Lower lobe of right lung (tissue), 2 donors: ENCODE measurements around the gene NOTCH1. TPM values are rescaled to one million over a fixed set of nuclear protein-coding genes. Genes with fewer than 3 reads are reported as not detected.

Source experiments
- ATAC-seq, 2 donors: fragments of 200-7000 bp; cut with Tn5 transposase; one replicate each; pipeline ENCODE4 v1.9.1; 2020 to 2022; ENCODE audit warnings: mild to moderate bottlenecking in 2 of 2, moderate library complexity in 2 of 2
- DNase-seq: peaks from one replicate; pipeline ENCODE4 v3.0.0-alpha.2; 2020
- H3K27ac ChIP-seq: fragments of 200-600 bp; one replicate; pipeline ENCODE4 v1.8.0; 2022
- H3K27me3 ChIP-seq: fragments of 200-600 bp; one replicate; pipeline ENCODE4 v1.8.0; 2022; ENCODE audit warnings: low read depth
- H3K36me3 ChIP-seq: fragments of 200-600 bp; one replicate; pipeline ENCODE4 v1.8.0; 2022; ENCODE audit warnings: mild to moderate bottlenecking
- H3K4me1 ChIP-seq: fragments of 200-600 bp; one replicate; pipeline ENCODE4 v1.8.0; 2022
- H3K4me3 ChIP-seq: fragments of 200-600 bp; one replicate; pipeline ENCODE4 v1.8.0; 2022; ENCODE audit warnings: mild to moderate bottlenecking
- H3K9me3 ChIP-seq: fragments of 200-600 bp; one replicate; pipeline ENCODE4 v1.8.0; 2022
- intact Hi-C: fragments of 100-400 bp; cut with DNase I; formaldehyde crosslinking; loops from one replicate; pipeline ENCODE4 v1.11.0; 2022
- total RNA-seq: library from RNA; stranded (reverse); fragmentation: NEBNext Ultra II Directional; extraction: Animal tissue kit (Norgen Biotek cat#: 25700); gene quantifications from one replicate; pipeline ENCODE4 v1.2.1, GENCODE V29; 2021
- TF ChIP-seq, protein P1 (sequence below): fragments of 200-600 bp; IDR thresholded peaks from one replicate; pipeline ENCODE4 v1.8.0; 2022; ENCODE audit warnings: antibody characterized with exemption, mild to moderate bottlenecking
- donor health status: DM: no; HTN: yes; CAD: no; lungs with severe emphysema.

NOTCH1 gene
- total RNA-seq, 1 donor from 2014 or later, result 91.4 TPM

- no peak for DNase-seq
- Histone ChIP-seq H3K27ac (peak overlapping the region; percentile 74), H3K36me3 (peaks cover 27% of the 10 kb centered on the region), H3K27me3 (no peaks in the 10 kb centered on the region), H3K4me3 (no peak overlapping the region), H3K9me3 (no peaks in the 10 kb centered on the region), H3K4me1 (peaks cover 100% of the 10 kb centered on the region)
- intact Hi-C loops, result no loop called here
- TF ChIP-seq, protein P1, sequence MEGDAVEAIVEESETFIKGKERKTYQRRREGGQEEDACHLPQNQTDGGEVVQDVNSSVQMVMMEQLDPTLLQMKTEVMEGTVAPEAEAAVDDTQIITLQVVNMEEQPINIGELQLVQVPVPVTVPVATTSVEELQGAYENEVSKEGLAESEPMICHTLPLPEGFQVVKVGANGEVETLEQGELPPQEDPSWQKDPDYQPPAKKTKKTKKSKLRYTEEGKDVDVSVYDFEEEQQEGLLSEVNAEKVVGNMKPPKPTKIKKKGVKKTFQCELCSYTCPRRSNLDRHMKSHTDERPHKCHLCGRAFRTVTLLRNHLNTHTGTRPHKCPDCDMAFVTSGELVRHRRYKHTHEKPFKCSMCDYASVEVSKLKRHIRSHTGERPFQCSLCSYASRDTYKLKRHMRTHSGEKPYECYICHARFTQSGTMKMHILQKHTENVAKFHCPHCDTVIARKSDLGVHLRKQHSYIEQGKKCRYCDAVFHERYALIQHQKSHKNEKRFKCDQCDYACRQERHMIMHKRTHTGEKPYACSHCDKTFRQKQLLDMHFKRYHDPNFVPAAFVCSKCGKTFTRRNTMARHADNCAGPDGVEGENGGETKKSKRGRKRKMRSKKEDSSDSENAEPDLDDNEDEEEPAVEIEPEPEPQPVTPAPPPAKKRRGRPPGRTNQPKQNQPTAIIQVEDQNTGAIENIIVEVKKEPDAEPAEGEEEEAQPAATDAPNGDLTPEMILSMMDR, result no peak
- ATAC-seq, result no peak
Measured at GRCh38 chr9:136525207-136525606, 20.6 kb downstream of the NOTCH1 start.

DNA sequence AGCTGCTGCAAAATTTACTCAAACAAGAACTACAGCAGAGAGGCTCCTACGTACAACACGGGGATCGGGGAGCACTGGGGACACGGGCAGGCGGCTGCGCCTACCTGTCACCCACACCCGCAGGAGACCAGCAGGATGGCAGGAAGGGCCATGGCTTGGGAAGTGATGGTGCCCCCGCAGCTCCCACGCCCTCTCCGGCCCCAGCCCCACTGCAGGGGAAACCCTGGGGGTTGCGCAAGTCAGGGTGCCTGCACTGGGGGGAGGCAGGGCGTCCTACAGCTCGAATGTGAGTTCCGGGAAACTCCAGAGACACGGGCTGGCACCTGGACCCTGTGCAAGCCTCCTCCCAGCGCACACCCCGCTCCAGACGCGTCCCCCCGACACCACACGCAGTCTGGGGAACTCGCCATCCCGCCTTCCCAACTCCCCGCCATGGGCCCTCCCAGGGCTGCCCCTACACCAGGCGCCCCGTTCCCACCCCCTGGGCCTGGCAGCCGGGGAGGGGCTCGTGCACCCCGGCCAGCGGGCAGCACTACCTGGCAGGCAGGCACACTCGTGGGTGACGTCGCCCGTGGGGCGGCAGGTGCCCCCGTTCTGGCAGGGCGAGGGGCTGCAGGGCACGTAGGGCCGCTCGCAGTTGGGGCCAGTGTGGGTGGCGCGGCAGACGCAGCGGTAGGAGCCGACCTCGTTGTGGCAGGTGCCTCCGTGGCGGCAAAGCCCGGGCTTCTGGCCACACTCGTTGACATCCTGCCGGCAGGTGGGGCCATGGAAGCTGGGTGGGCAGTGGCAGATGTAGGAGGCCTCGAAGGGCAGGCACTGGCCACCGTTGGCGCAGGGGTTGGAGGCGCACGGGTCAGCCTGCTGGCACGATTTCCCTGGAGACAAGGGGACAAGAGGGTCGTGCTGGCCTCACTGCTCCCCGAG is 23.3 kb downstream of the NOTCH1 start:
- TF ChIP-seq, protein P1, result no peak
- no peaks in the 10 kb centered on the region for H3K27me3 ChIP-seq
- intact Hi-C loops, result no loop called here
- peaks cover 92% of the 10 kb centered on the region for H3K4me1 ChIP-seq
- peak overlapping the region; percentile 30 for H3K4me3 ChIP-seq
- peaks cover 47% of the 10 kb centered on the region for H3K36me3 ChIP-seq
- peak overlapping the region; percentile 75 for H3K27ac ChIP-seq
- no peaks in the 10 kb centered on the region for H3K9me3 ChIP-seq
- DNase-seq (peak; percentile 73), ATAC-seq (peak; percentile 14 to 46)

- Histone ChIP-seq H3K27ac (peak overlapping the region; percentile 75), H3K4me1 (peaks cover 83% of the 10 kb centered on the region)
- peak; percentile 89 for DNase-seq
Measured at GRCh38 chr9:136521537-136521936, 24.3 kb downstream of the NOTCH1 start.

GRCh38 chr9:136520053-136520540 is 25.8 kb downstream of the NOTCH1 start:
- intact Hi-C loops, result no loop called here
- peaks cover 69% of the 10 kb centered on the region for H3K36me3 ChIP-seq
- H3K27me3 ChIP-seq, result no peaks in the 10 kb centered on the region
- ATAC-seq (peak; percentile 65 to 70), DNase-seq (peak; percentile 76)
- TF ChIP-seq, protein P1, result no peak
- peaks cover 68% of the 10 kb centered on the region for H3K4me1 ChIP-seq
- peak overlapping the region; percentile 75 for H3K27ac ChIP-seq
- peak overlapping the region; percentile 40 for H3K4me3 ChIP-seq
- H3K9me3 ChIP-seq, result no peaks in the 10 kb centered on the region

More at GRCh38 chr9:136521537-136521936, 24.3 kb downstream of the NOTCH1 start:
- intact Hi-C loops, result no loop called here
- peaks cover 58% of the 10 kb centered on the region for H3K36me3 ChIP-seq
- no peaks in the 10 kb centered on the region for H3K9me3 ChIP-seq
- TF ChIP-seq, protein P1, result no peak
- ATAC-seq, result peak in 1 of 2 donors; percentile 43
- no peak overlapping the region for H3K4me3 ChIP-seq
- no peaks in the 10 kb centered on the region for H3K27me3 ChIP-seq

- Histone ChIP-seq H3K36me3 (peaks cover 76% of the 10 kb centered on the region), H3K27me3 (no peaks in the 10 kb centered on the region), H3K4me3 (peak overlapping the region; percentile 40), H3K27ac (peak overlapping the region; percentile 71), H3K9me3 (no peaks in the 10 kb centered on the region), H3K4me1 (peaks cover 62% of the 10 kb centered on the region)
- ATAC-seq, result peak; percentile 34 to 39
- TF ChIP-seq, protein P1, result no peak
- intact Hi-C loops, result no loop called here
- no peak for DNase-seq
Measured at GRCh38 chr9:136519263-136520052, 26.4 kb downstream of the NOTCH1 start.
